K562 (cell line): Measurements from ENCODE around the gene FAM219B. TPM values are rescaled to one million over a fixed set of nuclear protein-coding genes. Genes with fewer than 3 reads are reported as not detected.

Experiments
- ATAC-seq: fragments of 200-7000 bp; cut with Tn5 transposase; 3 replicates; pipeline ENCODE4 v1.9.1; 2020; ENCODE audit warnings: moderate library complexity
- BruUV-seq: library from RNA; stranded (reverse); fragments of 400-500 nt; replicated peaks from 2 replicates; lab custom pipeline; 2021; lab: Mats Ljungman, UMichigan
- CTCF ChIA-PET: fragments of 300-600 bp; formaldehyde crosslinking; extraction: SDS; loops from one replicate; lab custom pipeline; 2021; ENCODE audit warnings: low intra/inter-chr PET ratio; lab: Yijun Ruan, JAX
- POLR2A ChIA-PET: fragments of 300-600, 350-650 bp; sonication (Branson Sonifier 250); formaldehyde crosslinking; extraction: SDS; loops from one replicate; lab custom pipeline; 2021; ENCODE audit warnings: antibody characterized with exemption, inconsistent platforms; lab: Yijun Ruan, JAX
- DNase-seq, 4 experiments: peaks; one replicate each; pipeline versions ENCODE4 v3.0.0 to v3.0.0-alpha.2; 2011 to 2018; ENCODE audit warnings: low spot score in 3 of 4, mixed read lengths in 3 of 4; ENCODE audit errors: extremely low read depth in 1 of 4
- FAIRE-seq: peaks from 2 replicates; lab custom pipeline; 2011; peaks lifted over from hg19 to GRCh38; lab: Jason Lieb, UNC
- H2AFZ ChIP-seq: 2 replicates; pipeline ENCODE4 v1.6.0; 2011; ENCODE audit warnings: low read depth, low read length, control low read depth, inconsistent platforms
- H3K27ac ChIP-seq: fragments of 200-600 bp; 3 replicates; pipeline ENCODE4 v1.8.0; 2011; ENCODE audit warnings: low read depth, mild to moderate bottlenecking, control low read depth, inconsistent platforms, low read length, moderate library complexity, mixed read lengths; ENCODE audit errors: extremely low read depth
- H3K27me3 ChIP-seq, 2 experiments: fragments of 300-600 bp in 1 of 2; 2 replicates in 1 of 2; 3 replicates in 1 of 2; pipeline versions ENCODE4 v1.6.0 to v1.8.0; 2011; ENCODE audit warnings: inconsistent platforms in 2 of 2, low read length in 2 of 2, mild to moderate bottlenecking in 1 of 2, mixed read lengths in 1 of 2, moderate library complexity in 1 of 2; ENCODE audit not compliant: control insufficient read depth in 2 of 2, insufficient read depth in 2 of 2
- H3K36me3 ChIP-seq: fragments of 300-600 bp; 3 replicates; pipeline ENCODE4 v1.8.0; 2011; ENCODE audit warnings: mild to moderate bottlenecking, low read length, inconsistent platforms; ENCODE audit not compliant: control insufficient read depth, insufficient read depth
- H3K4me1 ChIP-seq, 2 experiments: fragments of 200-600 bp in 1 of 2; replicated peaks in 1 of 2; 2 replicates in 1 of 2; 3 replicates in 1 of 2; pipeline versions ENCODE4 v1.5.1 to v1.8.0; 2011; ENCODE audit warnings: inconsistent platforms in 2 of 2, low read length in 2 of 2, mild to moderate bottlenecking in 1 of 2, mixed read lengths in 1 of 2, moderate library complexity in 1 of 2; ENCODE audit not compliant: control insufficient read depth in 2 of 2, insufficient read depth in 2 of 2
- H3K4me2 ChIP-seq: 2 replicates; pipeline ENCODE4 v1.6.1; 2011; ENCODE audit warnings: low read length, control low read depth, inconsistent platforms, mixed read lengths; ENCODE audit not compliant: insufficient read depth
- H3K4me3 ChIP-seq: fragments of 200-600 bp; sonication (generic), shearing (Covaris generic); 2 replicates; pipeline ENCODE4 v1.5.1; 2016; ENCODE audit warnings: control low read depth, inconsistent platforms
- H3K79me2 ChIP-seq: fragments of 200-600 bp; 3 replicates; pipeline ENCODE4 v1.8.0; 2011; ENCODE audit warnings: low read length, inconsistent platforms; ENCODE audit not compliant: control insufficient read depth, insufficient read depth
- H3K9ac ChIP-seq, 2 experiments: 2 replicates each; pipeline versions ENCODE4 v1.6.0 to v1.6.1; 2011; ENCODE audit warnings: low read depth in 2 of 2, low read length in 2 of 2, control low read depth in 1 of 2, inconsistent platforms in 1 of 2, mild to moderate bottlenecking in 1 of 2, mixed read lengths in 1 of 2; ENCODE audit not compliant: insufficient read depth in 1 of 2
- H3K9me1 ChIP-seq: one replicate; pipeline ENCODE4 v1.6.0; 2011; ENCODE audit warnings: inconsistent platforms, mild to moderate bottlenecking, low read length, moderate library complexity; ENCODE audit not compliant: control insufficient read depth, insufficient read depth
- H3K9me3 ChIP-seq: replicated peaks from 2 replicates; pipeline ENCODE4 v1.5.1; 2011; ENCODE audit warnings: low read depth, low read length, inconsistent platforms; ENCODE audit not compliant: control insufficient read depth, insufficient read depth
- H4K20me1 ChIP-seq: replicated peaks from 2 replicates; pipeline ENCODE4 v1.6.1; 2011; ENCODE audit warnings: low read length, inconsistent platforms, mixed read lengths; ENCODE audit not compliant: control insufficient read depth, insufficient read depth
- CAMTA2 ChIP-seq: fragments of 250-450 bp; sonication (Bioruptor Pico); conservative IDR thresholded peaks from 2 replicates; pipeline ENCODE4 v1.5.1; 2022
- CHCHD3 ChIP-seq: fragments of 250-450 bp; sonication (Bioruptor Pico); IDR thresholded peaks from 2 replicates; pipeline ENCODE4 v2.1.2; 2022; ENCODE audit warnings: mild to moderate bottlenecking
- CLOCK ChIP-seq: fragments of 250-450 bp; sonication (Bioruptor Pico); IDR thresholded peaks from 2 replicates; pipeline ENCODE4 v1.4.0; 2020; ENCODE audit warnings: mild to moderate bottlenecking, moderate library complexity, borderline replicate concordance
- HOXB6 ChIP-seq: fragments of 250-450 bp; sonication (Bioruptor Pico); IDR thresholded peaks from 2 replicates; pipeline ENCODE4 v1.5.1; 2022; ENCODE audit warnings: mild to moderate bottlenecking, borderline replicate concordance
- PHF20 ChIP-seq: fragments of 450-650 bp; IDR thresholded peaks from 2 replicates; pipeline ENCODE4 v1.6.1; 2018; ENCODE audit not compliant: partially characterized antibody
- RBM34 ChIP-seq: fragments of 200-400 bp; formaldehyde crosslinking; IDR thresholded peaks from 2 replicates; pipeline ENCODE4 v1.6.1; 2018; ENCODE audit warnings: low read length, borderline replicate concordance; ENCODE audit not compliant: insufficient read depth
- SIN3A ChIP-seq, 2 experiments: fragments of 150-350 bp in 1 of 2; IDR thresholded peaks; 2 replicates each; pipeline ENCODE4 v1.6.1; 2011 to 2016; ENCODE audit warnings: borderline replicate concordance in 2 of 2, low read depth in 2 of 2, low read length in 2 of 2, mild to moderate bottlenecking in 2 of 2, moderate library complexity in 2 of 2; ENCODE audit not compliant: control insufficient read depth in 1 of 2
- SMAD4 ChIP-seq: fragments of 250-450 bp; sonication (Bioruptor Pico); conservative IDR thresholded peaks from 2 replicates; pipeline ENCODE4 v1.8.0; 2021; ENCODE audit warnings: inconsistent platforms, mild to moderate bottlenecking, moderate library complexity
- WGBS: fragments of 100-300 bp; shearing (Covaris generic); methylation state at CpG from one replicate; pipeline ENCODE4 v1.1.6; 2016; ENCODE audit warnings: low coverage, mixed read lengths; ENCODE audit not compliant: insufficient coverage; ENCODE audit errors: missing lambda C conversion rate; 5-methylcytosine and 5-hydroxymethylcytosine counted together
- in situ Hi-C: fragments of 300-500 bp; cut with MboI; formaldehyde crosslinking; loops from 4 replicates; pipeline ENCODE4 v1.15.0; 2018; ENCODE audit warnings: inconsistent platforms, mixed read lengths
- intact Hi-C: fragments of 100-400 bp; cut with micrococcal nuclease; formaldehyde crosslinking; loops from 2 replicates; pipeline ENCODE4 v1.14.2; 2022
- polyA plus RNA-seq, 8 experiments: library from polyadenylated mRNA; depleted of rRNA in 4 of 8; stranded (reverse) in 5 of 8; unstranded in 3 of 8; fragments of >200 nt; fragmentation: Nextera tagmentation in 2 of 8; fragmentation: Illumina TruSeq in 1 of 8; extraction: Ambion mirVana in 2 of 8; extraction: Trizol in 1 of 8; gene quantifications; 2 replicates each; pipeline versions ENCODE4 v1.2.1 to v1.2.3, GENCODE V29; 2011 to 2014; ENCODE audit warnings: inconsistent platforms in 1 of 8, missing spikeins in 1 of 8
- total RNA-seq, 7 experiments: library from RNA; depleted of rRNA in 6 of 7; stranded (reverse); fragments of >200 nt in 6 of 7; fragmentation: Illumina TruSeq in 2 of 7; extraction: Trizol in 2 of 7; gene quantifications; 2 replicates each; pipeline versions ENCODE4 v1.2.1 to v1.2.3, GENCODE V29; 2011 to 2021; ENCODE audit warnings: low replicate concordance in 1 of 7
- TF ChIP-seq, protein P1 (sequence below): fragments of 250-450 bp; sonication (Bioruptor Pico); IDR thresholded peaks from 2 replicates; pipeline ENCODE4 v1.8.0; 2021; ENCODE audit warnings: borderline replicate concordance, mild to moderate bottlenecking, moderate library complexity; ENCODE audit not compliant: poor library complexity, severe bottlenecking
- TF ChIP-seq, protein P2 (sequence below): sonication (generic); formaldehyde crosslinking; IDR thresholded peaks from 2 replicates; pipeline ENCODE4 v1.8.0; 2022; ENCODE audit warnings: mild to moderate bottlenecking, missing genetic modification reagents
- TF ChIP-seq, protein P3 (sequence below), 2 experiments: fragments of 450-650 bp; IDR thresholded peaks; 2 replicates each; pipeline ENCODE4 v1.6.1; 2016

FAM219B gene
- total and polyA plus RNA-seq, 9 of the 15 experiments (the other 6 are each of a cell fraction or from before 2014, with no cell fraction given): 6.8 to 50.4 (median 29.4) TPM

DNA sequence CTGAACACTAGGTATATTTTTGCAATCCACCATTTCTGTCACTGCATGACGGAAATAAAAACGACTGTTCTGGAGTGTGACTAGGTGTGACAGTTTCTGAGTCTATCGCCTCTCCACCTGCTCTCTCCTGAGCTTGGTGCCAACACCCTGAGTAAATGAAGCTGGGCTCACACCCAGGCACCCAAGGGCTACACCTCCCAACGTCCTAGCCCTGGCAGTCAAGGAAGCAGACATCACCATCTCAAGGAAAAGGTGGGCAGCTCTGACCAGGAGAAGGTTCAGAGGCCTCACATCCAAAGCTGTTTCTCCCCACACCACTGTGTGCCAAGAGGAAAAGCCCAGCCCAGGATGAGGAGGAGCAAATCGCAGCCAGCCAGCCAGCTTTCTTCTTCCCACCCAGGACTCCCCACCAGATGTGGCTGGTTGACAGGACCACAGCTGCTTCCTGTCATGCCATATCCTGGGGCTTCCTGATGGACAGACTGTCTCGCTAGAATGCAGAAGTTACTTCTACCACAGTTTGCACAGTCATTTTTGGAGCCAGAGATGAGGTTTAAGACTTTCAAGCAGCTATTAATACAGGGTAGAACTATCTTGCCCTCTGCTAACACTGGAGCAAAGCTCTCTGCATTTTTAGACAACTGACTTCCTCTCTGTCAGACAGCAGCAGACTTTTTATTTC is 36.8 kb downstream of the FAM219B start:
- POLR2A ChIA-PET: interaction anchor here (0.6 to 2.0 kb wide), 8 partner anchors 10 to 457 kb away, joined by 3 to 7 read pairs (median 4); partner anchors contain the start of gene ULK3
- intact Hi-C loops (no loop called here), in situ Hi-C loops (no loop called here)
- Histone ChIP-seq H2AFZ (no peak overlapping the region), H3K27me3 (no peaks in the 10 kb centered on the region), H3K79me2 (peaks cover 69% of the 10 kb centered on the region), H3K9me1 (no peaks in the 10 kb centered on the region), H3K27ac (no peak overlapping the region), H3K4me3 (no peak overlapping the region), H4K20me1 (peaks cover 10% of the 10 kb centered on the region; the same call in 1 of the 2 replicates), H3K9me3 (no peaks in the 10 kb centered on the region; the same call in 1 of the 2 replicates), H3K4me1 (peaks cover 19 to 22% of the 10 kb centered on the region in 2 experiments; a peak in 4 of 5 replicates), H3K36me3 (peaks cover 36% of the 10 kb centered on the region), H3K9ac (no peak overlapping the region; a peak in 1 of 4 replicates), H3K4me2 (no peak overlapping the region)
- BruUV-seq: no TSS peak
- DNase-seq (peak in 1 of 4 experiments; percentile 34), ATAC-seq (no peak), FAIRE-seq (peak; percentile 15)
- CTCF ChIA-PET: no interaction called here
- WGBS: 55% methylated on average over 6 of the region's 6 CpGs
- TF ChIP-seq, protein P1, sequence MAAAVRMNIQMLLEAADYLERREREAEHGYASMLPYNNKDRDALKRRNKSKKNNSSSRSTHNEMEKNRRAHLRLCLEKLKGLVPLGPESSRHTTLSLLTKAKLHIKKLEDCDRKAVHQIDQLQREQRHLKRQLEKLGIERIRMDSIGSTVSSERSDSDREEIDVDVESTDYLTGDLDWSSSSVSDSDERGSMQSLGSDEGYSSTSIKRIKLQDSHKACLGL (CRISPR knock-in tag): no peak
- no peak for TF ChIP-seq RBM34
- TF ChIP-seq SIN3A (IDR thresholded peaks at IDR 0.05; ENCODE audit: borderline replicate concordance in 2 of 2, control insufficient read depth in 1 of 2, low read depth in 2 of 2, low read length in 2 of 2): peak; percentile 54 to 85; a peak in 2 of 4 replicates
- TF ChIP-seq, protein P2, sequence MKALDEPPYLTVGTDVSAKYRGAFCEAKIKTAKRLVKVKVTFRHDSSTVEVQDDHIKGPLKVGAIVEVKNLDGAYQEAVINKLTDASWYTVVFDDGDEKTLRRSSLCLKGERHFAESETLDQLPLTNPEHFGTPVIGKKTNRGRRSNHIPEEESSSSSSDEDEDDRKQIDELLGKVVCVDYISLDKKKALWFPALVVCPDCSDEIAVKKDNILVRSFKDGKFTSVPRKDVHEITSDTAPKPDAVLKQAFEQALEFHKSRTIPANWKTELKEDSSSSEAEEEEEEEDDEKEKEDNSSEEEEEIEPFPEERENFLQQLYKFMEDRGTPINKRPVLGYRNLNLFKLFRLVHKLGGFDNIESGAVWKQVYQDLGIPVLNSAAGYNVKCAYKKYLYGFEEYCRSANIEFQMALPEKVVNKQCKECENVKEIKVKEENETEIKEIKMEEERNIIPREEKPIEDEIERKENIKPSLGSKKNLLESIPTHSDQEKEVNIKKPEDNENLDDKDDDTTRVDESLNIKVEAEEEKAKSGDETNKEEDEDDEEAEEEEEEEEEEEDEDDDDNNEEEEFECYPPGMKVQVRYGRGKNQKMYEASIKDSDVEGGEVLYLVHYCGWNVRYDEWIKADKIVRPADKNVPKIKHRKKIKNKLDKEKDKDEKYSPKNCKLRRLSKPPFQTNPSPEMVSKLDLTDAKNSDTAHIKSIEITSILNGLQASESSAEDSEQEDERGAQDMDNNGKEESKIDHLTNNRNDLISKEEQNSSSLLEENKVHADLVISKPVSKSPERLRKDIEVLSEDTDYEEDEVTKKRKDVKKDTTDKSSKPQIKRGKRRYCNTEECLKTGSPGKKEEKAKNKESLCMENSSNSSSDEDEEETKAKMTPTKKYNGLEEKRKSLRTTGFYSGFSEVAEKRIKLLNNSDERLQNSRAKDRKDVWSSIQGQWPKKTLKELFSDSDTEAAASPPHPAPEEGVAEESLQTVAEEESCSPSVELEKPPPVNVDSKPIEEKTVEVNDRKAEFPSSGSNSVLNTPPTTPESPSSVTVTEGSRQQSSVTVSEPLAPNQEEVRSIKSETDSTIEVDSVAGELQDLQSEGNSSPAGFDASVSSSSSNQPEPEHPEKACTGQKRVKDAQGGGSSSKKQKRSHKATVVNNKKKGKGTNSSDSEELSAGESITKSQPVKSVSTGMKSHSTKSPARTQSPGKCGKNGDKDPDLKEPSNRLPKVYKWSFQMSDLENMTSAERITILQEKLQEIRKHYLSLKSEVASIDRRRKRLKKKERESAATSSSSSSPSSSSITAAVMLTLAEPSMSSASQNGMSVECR (CRISPR knock-in tag): peak; percentile 83
- TF ChIP-seq SMAD4 (CRISPR knock-in tag): peak; percentile 25; the same call in 1 of the 2 replicates
- no peak for TF ChIP-seq HOXB6
- no peak for TF ChIP-seq CAMTA2 (CRISPR knock-in tag)
- TF ChIP-seq PHF20: no peak
- no peak for TF ChIP-seq CHCHD3
- TF ChIP-seq, protein P3, sequence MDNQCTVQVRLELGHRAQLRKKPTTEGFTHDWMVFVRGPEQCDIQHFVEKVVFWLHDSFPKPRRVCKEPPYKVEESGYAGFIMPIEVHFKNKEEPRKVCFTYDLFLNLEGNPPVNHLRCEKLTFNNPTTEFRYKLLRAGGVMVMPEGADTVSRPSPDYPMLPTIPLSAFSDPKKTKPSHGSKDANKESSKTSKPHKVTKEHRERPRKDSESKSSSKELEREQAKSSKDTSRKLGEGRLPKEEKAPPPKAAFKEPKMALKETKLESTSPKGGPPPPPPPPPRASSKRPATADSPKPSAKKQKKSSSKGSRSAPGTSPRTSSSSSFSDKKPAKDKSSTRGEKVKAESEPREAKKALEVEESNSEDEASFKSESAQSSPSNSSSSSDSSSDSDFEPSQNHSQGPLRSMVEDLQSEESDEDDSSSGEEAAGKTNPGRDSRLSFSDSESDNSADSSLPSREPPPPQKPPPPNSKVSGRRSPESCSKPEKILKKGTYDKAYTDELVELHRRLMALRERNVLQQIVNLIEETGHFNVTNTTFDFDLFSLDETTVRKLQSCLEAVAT (IDR thresholded peaks at IDR 0.05): no peak
- TF ChIP-seq CLOCK (CRISPR knock-in tag): no peak
